Measurements from ENCODE around the gene CACNA2D3.

DNA sequence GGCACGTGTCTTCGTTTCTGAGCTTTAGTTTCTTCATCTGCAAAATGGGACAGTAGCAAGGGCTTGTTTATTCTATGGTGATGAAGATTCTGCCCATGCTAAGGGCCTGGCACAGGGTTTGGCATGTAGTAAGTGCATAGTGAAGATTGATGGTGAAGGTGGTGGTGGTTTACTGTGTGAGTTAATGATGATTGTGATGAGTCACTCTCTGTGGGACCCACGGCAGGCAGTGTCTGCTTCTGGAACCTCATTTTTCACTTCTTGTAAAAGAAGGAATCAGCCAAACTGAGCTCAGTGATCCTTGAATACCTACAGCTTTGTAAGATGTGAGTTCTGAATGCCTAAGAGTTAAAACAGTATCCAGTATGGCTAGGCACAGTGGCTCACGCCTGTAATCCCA lies 891.7 kb downstream of the CACNA2D3 start:
- TF ChIP-seq GATA2 (IDR thresholded peaks at IDR 0.05; ENCODE audit: low read depth, low read length) (no peak), GATA3 (IDR thresholded peaks at IDR 0.05; ENCODE audit: low read depth, low read length) (no peak)
